K562 (cell line): ENCODE measurements around the gene MLN. TPM values are rescaled to one million over a fixed set of nuclear protein-coding genes. Genes with fewer than 3 reads are reported as not detected.

Experiments
- ATAC-seq: fragments of 200-7000 bp; cut with Tn5 transposase; 3 replicates; pipeline ENCODE4 v1.9.1; 2020; ENCODE audit warnings: moderate library complexity
- BruUV-seq: library from RNA; stranded (reverse); fragments of 400-500 nt; replicated peaks from 2 replicates; lab custom pipeline; 2021; lab: Mats Ljungman, UMichigan
- CTCF ChIA-PET: fragments of 300-600 bp; formaldehyde crosslinking; extraction: SDS; loops from one replicate; lab custom pipeline; 2021; ENCODE audit warnings: low intra/inter-chr PET ratio; lab: Yijun Ruan, JAX
- POLR2A ChIA-PET: fragments of 300-600, 350-650 bp; sonication (Branson Sonifier 250); formaldehyde crosslinking; extraction: SDS; loops from one replicate; lab custom pipeline; 2021; ENCODE audit warnings: antibody characterized with exemption, inconsistent platforms; lab: Yijun Ruan, JAX
- DNase-seq, 4 experiments: peaks; one replicate each; pipeline versions ENCODE4 v3.0.0 to v3.0.0-alpha.2; 2011 to 2018; ENCODE audit warnings: low spot score in 3 of 4, mixed read lengths in 3 of 4; ENCODE audit errors: extremely low read depth in 1 of 4
- FAIRE-seq: peaks from 2 replicates; lab custom pipeline; 2011; peaks lifted over from hg19 to GRCh38; lab: Jason Lieb, UNC
- H2AFZ ChIP-seq: 2 replicates; pipeline ENCODE4 v1.6.0; 2011; ENCODE audit warnings: low read depth, low read length, control low read depth, inconsistent platforms
- H3K27ac ChIP-seq: fragments of 200-600 bp; 3 replicates; pipeline ENCODE4 v1.8.0; 2011; ENCODE audit warnings: low read depth, mild to moderate bottlenecking, control low read depth, inconsistent platforms, low read length, moderate library complexity, mixed read lengths; ENCODE audit errors: extremely low read depth
- H3K27me3 ChIP-seq, 2 experiments: fragments of 300-600 bp in 1 of 2; 2 replicates in 1 of 2; 3 replicates in 1 of 2; pipeline versions ENCODE4 v1.6.0 to v1.8.0; 2011; ENCODE audit warnings: inconsistent platforms in 2 of 2, low read length in 2 of 2, mild to moderate bottlenecking in 1 of 2, mixed read lengths in 1 of 2, moderate library complexity in 1 of 2; ENCODE audit not compliant: control insufficient read depth in 2 of 2, insufficient read depth in 2 of 2
- H3K36me3 ChIP-seq: fragments of 300-600 bp; 3 replicates; pipeline ENCODE4 v1.8.0; 2011; ENCODE audit warnings: mild to moderate bottlenecking, low read length, inconsistent platforms; ENCODE audit not compliant: control insufficient read depth, insufficient read depth
- H3K4me1 ChIP-seq, 2 experiments: fragments of 200-600 bp in 1 of 2; replicated peaks in 1 of 2; 2 replicates in 1 of 2; 3 replicates in 1 of 2; pipeline versions ENCODE4 v1.5.1 to v1.8.0; 2011; ENCODE audit warnings: inconsistent platforms in 2 of 2, low read length in 2 of 2, mild to moderate bottlenecking in 1 of 2, mixed read lengths in 1 of 2, moderate library complexity in 1 of 2; ENCODE audit not compliant: control insufficient read depth in 2 of 2, insufficient read depth in 2 of 2
- H3K4me2 ChIP-seq: 2 replicates; pipeline ENCODE4 v1.6.1; 2011; ENCODE audit warnings: low read length, control low read depth, inconsistent platforms, mixed read lengths; ENCODE audit not compliant: insufficient read depth
- H3K4me3 ChIP-seq: fragments of 200-600 bp; sonication (generic), shearing (Covaris generic); 2 replicates; pipeline ENCODE4 v1.5.1; 2016; ENCODE audit warnings: control low read depth, inconsistent platforms
- H3K79me2 ChIP-seq: fragments of 200-600 bp; 3 replicates; pipeline ENCODE4 v1.8.0; 2011; ENCODE audit warnings: low read length, inconsistent platforms; ENCODE audit not compliant: control insufficient read depth, insufficient read depth
- H3K9ac ChIP-seq, 2 experiments: 2 replicates each; pipeline versions ENCODE4 v1.6.0 to v1.6.1; 2011; ENCODE audit warnings: low read depth in 2 of 2, low read length in 2 of 2, control low read depth in 1 of 2, inconsistent platforms in 1 of 2, mild to moderate bottlenecking in 1 of 2, mixed read lengths in 1 of 2; ENCODE audit not compliant: insufficient read depth in 1 of 2
- H3K9me1 ChIP-seq: one replicate; pipeline ENCODE4 v1.6.0; 2011; ENCODE audit warnings: inconsistent platforms, mild to moderate bottlenecking, low read length, moderate library complexity; ENCODE audit not compliant: control insufficient read depth, insufficient read depth
- H3K9me3 ChIP-seq: replicated peaks from 2 replicates; pipeline ENCODE4 v1.5.1; 2011; ENCODE audit warnings: low read depth, low read length, inconsistent platforms; ENCODE audit not compliant: control insufficient read depth, insufficient read depth
- H4K20me1 ChIP-seq: replicated peaks from 2 replicates; pipeline ENCODE4 v1.6.1; 2011; ENCODE audit warnings: low read length, inconsistent platforms, mixed read lengths; ENCODE audit not compliant: control insufficient read depth, insufficient read depth
- CREM ChIP-seq: IDR thresholded peaks from 2 replicates; pipeline ENCODE4 v1.6.1; 2014; ENCODE audit warnings: antibody characterized with exemption, low read depth
- EZH2 ChIP-seq: IDR thresholded peaks from 2 replicates; pipeline ENCODE4 v1.6.1; 2012; ENCODE audit warnings: low read depth, mild to moderate bottlenecking, inconsistent platforms, low read length, borderline replicate concordance
- MECOM ChIP-seq: fragments of 250-450 bp; sonication (Bioruptor Pico); IDR thresholded peaks from 2 replicates; pipeline ENCODE4 v1.8.0; 2022; ENCODE audit warnings: inconsistent platforms
- TFE3 ChIP-seq: fragments of 450-650 bp; formaldehyde crosslinking; IDR thresholded peaks from 2 replicates; pipeline ENCODE4 v1.4.0; 2020; ENCODE audit warnings: mild to moderate bottlenecking, mixed read lengths
- ZBTB9 ChIP-seq: fragments of 450-650 bp; formaldehyde crosslinking; IDR thresholded peaks from 2 replicates; pipeline ENCODE4 v1.4.0; 2020; ENCODE audit warnings: mild to moderate bottlenecking, moderate library complexity
- ZNF668 ChIP-seq: fragments of 250-450 bp; sonication (Bioruptor Pico); IDR thresholded peaks from 2 replicates; pipeline ENCODE4 v1.8.0; 2022; ENCODE audit warnings: mild to moderate bottlenecking, inconsistent platforms
- WGBS: fragments of 100-300 bp; shearing (Covaris generic); methylation state at CpG from one replicate; pipeline ENCODE4 v1.1.6; 2016; ENCODE audit warnings: low coverage, mixed read lengths; ENCODE audit not compliant: insufficient coverage; ENCODE audit errors: missing lambda C conversion rate; 5-methylcytosine and 5-hydroxymethylcytosine counted together
- in situ Hi-C: fragments of 300-500 bp; cut with MboI; formaldehyde crosslinking; loops from 4 replicates; pipeline ENCODE4 v1.15.0; 2018; ENCODE audit warnings: inconsistent platforms, mixed read lengths
- intact Hi-C: fragments of 100-400 bp; cut with micrococcal nuclease; formaldehyde crosslinking; loops from 2 replicates; pipeline ENCODE4 v1.14.2; 2022
- polyA plus RNA-seq, 8 experiments: library from polyadenylated mRNA; depleted of rRNA in 4 of 8; stranded (reverse) in 5 of 8; unstranded in 3 of 8; fragments of >200 nt; fragmentation: Nextera tagmentation in 2 of 8; fragmentation: Illumina TruSeq in 1 of 8; extraction: Ambion mirVana in 2 of 8; extraction: Trizol in 1 of 8; gene quantifications; 2 replicates each; pipeline versions ENCODE4 v1.2.1 to v1.2.3, GENCODE V29; 2011 to 2014; ENCODE audit warnings: inconsistent platforms in 1 of 8, missing spikeins in 1 of 8
- total RNA-seq, 7 experiments: library from RNA; depleted of rRNA in 6 of 7; stranded (reverse); fragments of >200 nt in 6 of 7; fragmentation: Illumina TruSeq in 2 of 7; extraction: Trizol in 2 of 7; gene quantifications; 2 replicates each; pipeline versions ENCODE4 v1.2.1 to v1.2.3, GENCODE V29; 2011 to 2021; ENCODE audit warnings: low replicate concordance in 1 of 7

The MLN gene
- total and polyA plus RNA-seq, 9 of the 15 experiments (the other 6 are each of a cell fraction or from before 2014, with no cell fraction given): not detected

- no peak for TF ChIP-seq CREM
- TF ChIP-seq ZNF668 (CRISPR knock-in tag): no peak
Observed at GRCh38 chr6:33817489-33817888, 13.7 kb upstream of the MLN start (continued).

GRCh38 chr6:33816911-33817310, 13.1 kb upstream of the MLN start:
- intact Hi-C loops (no loop called here), in situ Hi-C loops (no loop called here)
- peaks cover 34 to 81% of the 10 kb centered on the region in 2 experiments for H3K27me3 ChIP-seq
- no peak overlapping the region for H3K4me3 ChIP-seq
- ChIA-PET POLR2A (interaction anchor here (0.6 kb wide), 1 partner anchor 88 kb away, joined by 5 read pairs; no protein-coding TSS in a partner anchor), CTCF (no interaction called here)
- FAIRE-seq (no peak), DNase-seq (no peak), ATAC-seq (no peak)
- 1% methylated on average over 8 of the region's 8 CpGs for WGBS
- no peaks in the 10 kb centered on the region for H3K9me3 ChIP-seq
- no peak overlapping the region for H3K4me2 ChIP-seq
- TF ChIP-seq TFE3 (CRISPR knock-in tag) (no peak), MECOM (CRISPR knock-in tag) (no peak), EZH2 (no peak), ZBTB9 (CRISPR knock-in tag) (no peak)
- no peak overlapping the region for H3K9ac ChIP-seq
- H3K27ac ChIP-seq: no peak overlapping the region
- peaks cover 6% of the 10 kb centered on the region; the same call in 1 of the 2 replicates for H4K20me1 ChIP-seq
- no TSS peak for BruUV-seq
- H3K4me1 ChIP-seq: peaks cover 0 to 6% of the 10 kb centered on the region in 2 experiments; a peak in 1 of 5 replicates
- no peaks in the 10 kb centered on the region for H3K9me1 ChIP-seq
- no peaks in the 10 kb centered on the region for H3K79me2 ChIP-seq
- no peaks in the 10 kb centered on the region for H3K36me3 ChIP-seq
- H2AFZ ChIP-seq: no peak overlapping the region
